Measurements from ENCODE around the gene RPTOR.

- no peak for TF ChIP-seq MAX (IDR thresholded peaks at IDR 0.05; ENCODE audit: low read depth, low read length)
- TF ChIP-seq GABPA (IDR thresholded peaks at IDR 0.05; ENCODE audit: low read depth) = no peak
- TF ChIP-seq CTCF (IDR thresholded peaks at IDR 0.05 in 2 of 3, conservative IDR thresholded peaks at IDR 0.05 in 1 of 3; ENCODE audit: control insufficient read depth in 2 of 3, extremely low read depth in 1 of 3, insufficient read depth in 1 of 3, low read depth in 3 of 3, low read length in 3 of 3) = no peak
Observed at GRCh38 chr17:80791758-80792284, 247.2 kb downstream of the RPTOR start.
